ENCODE results near the gene EFNA5. TPM values are rescaled to one million over a fixed set of nuclear protein-coding genes. Genes with fewer than 3 reads are reported as not detected.

EFNA5 gene
- total and polyA plus RNA-seq, 10 of the 15 experiments (the other 5 are each of a cell fraction or from before 2014, with no cell fraction given) = 0.19 to 12.6 (median 3.9) TPM

DNA sequence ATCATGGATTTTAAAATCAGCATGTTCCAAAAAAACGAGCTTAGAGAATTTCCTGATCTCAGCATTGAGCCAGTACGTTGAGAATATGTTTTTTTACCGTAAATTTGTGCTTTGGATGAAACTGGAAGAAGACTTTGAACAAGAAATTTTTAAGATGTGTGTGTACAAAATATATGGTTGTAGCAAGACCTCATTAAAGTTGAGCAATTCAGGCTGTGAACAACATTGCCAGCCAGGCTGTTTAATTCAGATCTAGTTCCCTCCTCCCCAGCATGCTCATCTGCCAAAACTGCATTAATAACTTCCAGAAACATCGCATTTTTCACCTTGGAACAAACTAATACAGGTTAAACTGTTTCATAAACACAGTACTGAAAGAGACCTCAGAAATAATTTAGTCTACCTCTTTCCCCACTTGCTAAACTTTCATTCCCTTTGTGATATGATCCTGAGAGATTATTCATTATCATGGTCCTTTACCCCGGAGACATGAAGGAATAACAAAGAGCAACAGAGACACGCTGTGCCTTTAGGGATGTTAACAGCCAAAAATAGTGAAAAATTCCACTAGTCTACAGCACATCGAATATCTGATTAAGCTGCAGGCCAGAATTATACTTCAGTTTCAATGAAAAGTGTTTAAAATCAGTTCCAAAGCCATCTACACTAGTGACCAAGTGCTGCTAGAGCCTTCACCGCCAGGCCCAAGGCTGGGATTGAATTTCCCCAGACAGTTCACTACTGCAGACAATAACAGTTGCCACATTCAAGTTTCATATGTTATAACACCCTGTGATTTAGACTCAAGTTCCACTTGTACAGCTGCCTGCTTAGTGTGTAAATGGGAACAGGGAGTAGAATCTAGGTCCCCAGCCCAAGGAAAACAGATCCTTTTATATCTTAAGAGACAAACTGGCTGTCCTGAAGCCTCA lies 89.6 kb downstream of the EFNA5 start:
- FAIRE-seq (no peak), ATAC-seq (peak; percentile 47; the same call in 2 of the 3 replicates), DNase-seq (ENCODE audit: low read depth, low spot score) (no peak)
- Histone ChIP-seq H3K9me3 (replicated peaks; ENCODE audit: control insufficient read depth, insufficient read depth, low read length) (no peaks in the 10 kb centered on the region), H3K4me1 (ENCODE audit: control insufficient read depth, insufficient read depth, low read length) (peaks cover 6% of the 10 kb centered on the region), H4K20me1 (ENCODE audit: control insufficient read depth, insufficient read depth) (no peaks in the 10 kb centered on the region), H3K27ac (ENCODE audit: control insufficient read depth, insufficient read depth) (no peak overlapping the region), H2AFZ (ENCODE audit: control insufficient read depth, low read depth, low read length) (no peak overlapping the region), H3K9ac (ENCODE audit: control insufficient read depth, insufficient read depth, low read length) (no peak overlapping the region), H3K27me3 (replicated peaks in 1 of 2; ENCODE audit: control insufficient read depth in 2 of 2, insufficient read depth in 2 of 2, low read length in 1 of 2) (no peaks in the 10 kb centered on the region), H3K4me3 (no peak overlapping the region), H3K36me3 (ENCODE audit: control insufficient read depth in 2 of 2, insufficient read depth in 2 of 2, low read length in 1 of 2) (no peaks in the 10 kb centered on the region), H3K4me2 (ENCODE audit: control insufficient read depth, insufficient read depth) (no peak overlapping the region), H3K79me2 (ENCODE audit: control insufficient read depth, insufficient read depth, low read length) (peaks cover 24% of the 10 kb centered on the region)
- ChIA-PET CTCF (interaction anchor here (0.6 to 2.7 kb wide), 6 partner anchors 9 to 353 kb away, joined by 3 to 9 read pairs (median 4); no protein-coding TSS in a partner anchor), POLR2A (no interaction called here), SMC1A (ENCODE audit: uncharacterized antibody, unreplicated experiment) (interaction anchor here (0.6 to 1.6 kb wide), 5 partner anchors 8 to 514 kb away, joined by 3 to 9 read pairs (median 3); no protein-coding TSS in a partner anchor), RAD21 (ENCODE audit: unreplicated experiment) (interaction anchor here (0.8 to 1.1 kb wide), 2 partner anchors 20 to 89 kb away, joined by 3 read pairs; no protein-coding TSS in a partner anchor)
- intact Hi-C loops (cut with micrococcal nuclease; ENCODE audit: unreplicated experiment) = no loop called here
- BruUV-seq (replicated peaks) = no TSS peak
- WGBS (ENCODE audit: insufficient coverage, insufficient replicate concordance, low lambda C conversion rate, missing lambda C conversion rate) = 36% methylated on average over 8 of the region's 8 CpGs
- in situ Hi-C loops (cut with MboI) = no loop called here
- TF ChIP-seq CHD2 (IDR thresholded peaks at IDR 0.05; ENCODE audit: borderline replicate concordance, low read depth, low read length) (no peak), IKZF1 (conservative IDR thresholded peaks at IDR 0.05) (no peak), RUNX3 (IDR thresholded peaks at IDR 0.05; ENCODE audit: low read length) (no peak), TCF3 (IDR thresholded peaks at IDR 0.05; ENCODE audit: borderline replicate concordance, insufficient read depth, low read depth, low read length) (no peak), TCF12 (IDR thresholded peaks at IDR 0.05; ENCODE audit: low read depth, low read length) (no peak), NFYA (IDR thresholded peaks at IDR 0.05; ENCODE audit: borderline replicate concordance, low read depth, low read length) (no peak), POLR2A (IDR thresholded peaks at IDR 0.05; ENCODE audit: low read depth, low read length) (no peak), NFIC (IDR thresholded peaks at IDR 0.05; ENCODE audit: low read depth, low read length) (no peak), ZNF207 (IDR thresholded peaks at IDR 0.05; ENCODE audit: borderline replicate concordance) (no peak), RAD21 (IDR thresholded peaks at IDR 0.05; ENCODE audit: insufficient read depth, low read depth, low read length) (no peak)
- TF ChIP-seq, protein P1, sequence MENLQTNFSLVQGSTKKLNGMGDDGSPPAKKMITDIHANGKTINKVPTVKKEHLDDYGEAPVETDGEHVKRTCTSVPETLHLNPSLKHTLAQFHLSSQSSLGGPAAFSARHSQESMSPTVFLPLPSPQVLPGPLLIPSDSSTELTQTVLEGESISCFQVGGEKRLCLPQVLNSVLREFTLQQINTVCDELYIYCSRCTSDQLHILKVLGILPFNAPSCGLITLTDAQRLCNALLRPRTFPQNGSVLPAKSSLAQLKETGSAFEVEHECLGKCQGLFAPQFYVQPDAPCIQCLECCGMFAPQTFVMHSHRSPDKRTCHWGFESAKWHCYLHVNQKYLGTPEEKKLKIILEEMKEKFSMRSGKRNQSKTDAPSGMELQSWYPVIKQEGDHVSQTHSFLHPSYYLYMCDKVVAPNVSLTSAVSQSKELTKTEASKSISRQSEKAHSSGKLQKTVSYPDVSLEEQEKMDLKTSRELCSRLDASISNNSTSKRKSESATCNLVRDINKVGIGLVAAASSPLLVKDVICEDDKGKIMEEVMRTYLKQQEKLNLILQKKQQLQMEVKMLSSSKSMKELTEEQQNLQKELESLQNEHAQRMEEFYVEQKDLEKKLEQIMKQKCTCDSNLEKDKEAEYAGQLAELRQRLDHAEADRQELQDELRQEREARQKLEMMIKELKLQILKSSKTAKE (IDR thresholded peaks at IDR 0.05; ENCODE audit: low read depth, poor library complexity, severe bottlenecking) = no peak
- TF ChIP-seq, protein P2, sequence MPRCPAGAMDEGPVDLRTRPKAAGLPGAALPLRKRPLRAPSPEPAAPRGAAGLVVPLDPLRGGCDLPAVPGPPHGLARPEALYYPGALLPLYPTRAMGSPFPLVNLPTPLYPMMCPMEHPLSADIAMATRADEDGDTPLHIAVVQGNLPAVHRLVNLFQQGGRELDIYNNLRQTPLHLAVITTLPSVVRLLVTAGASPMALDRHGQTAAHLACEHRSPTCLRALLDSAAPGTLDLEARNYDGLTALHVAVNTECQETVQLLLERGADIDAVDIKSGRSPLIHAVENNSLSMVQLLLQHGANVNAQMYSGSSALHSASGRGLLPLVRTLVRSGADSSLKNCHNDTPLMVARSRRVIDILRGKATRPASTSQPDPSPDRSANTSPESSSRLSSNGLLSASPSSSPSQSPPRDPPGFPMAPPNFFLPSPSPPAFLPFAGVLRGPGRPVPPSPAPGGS (IDR thresholded peaks at IDR 0.05; ENCODE audit: borderline replicate concordance, insufficient read depth, low read depth, low read length, poor library complexity, severe bottlenecking) = no peak
- TF ChIP-seq, protein P3, sequence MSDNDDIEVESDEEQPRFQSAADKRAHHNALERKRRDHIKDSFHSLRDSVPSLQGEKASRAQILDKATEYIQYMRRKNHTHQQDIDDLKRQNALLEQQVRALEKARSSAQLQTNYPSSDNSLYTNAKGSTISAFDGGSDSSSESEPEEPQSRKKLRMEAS (IDR thresholded peaks at IDR 0.05; ENCODE audit: low read depth, low read length) = no peak
